HEK293T (cell line): ENCODE measurements around the gene CRTAC1.

Source experiments
- ARNT ChIP-seq: fragments of 450-650 bp; IDR thresholded peaks from 2 replicates; pipeline ENCODE4 v1.6.1; 2017; ENCODE audit warnings: mild to moderate bottlenecking
- BHLHE40 ChIP-seq: fragments of 450-650 bp; IDR thresholded peaks from 2 replicates; pipeline ENCODE4 v1.6.1; 2016; ENCODE audit warnings: mild to moderate bottlenecking, moderate library complexity, borderline replicate concordance
- CTBP1 ChIP-seq: fragments of 450-650 bp; IDR thresholded peaks from 2 replicates; pipeline ENCODE4 v1.6.1; 2016; ENCODE audit warnings: borderline replicate concordance
- ELF4 ChIP-seq: fragments of 450-650 bp; IDR thresholded peaks from 2 replicates; pipeline ENCODE4 v1.6.1; 2017; ENCODE audit warnings: antibody characterized with exemption
- FOXA1 ChIP-seq: fragments of 450-650 bp; IDR thresholded peaks from 2 replicates; pipeline ENCODE4 v1.6.1; 2016; ENCODE audit warnings: mild to moderate bottlenecking
- FOXK2 ChIP-seq: fragments of 450-650 bp; IDR thresholded peaks from 2 replicates; pipeline ENCODE4 v1.6.1; 2016; ENCODE audit warnings: mild to moderate bottlenecking
- FOXM1 ChIP-seq: fragments of 450-650 bp; IDR thresholded peaks from 2 replicates; pipeline ENCODE4 v1.6.1; 2017; ENCODE audit warnings: mild to moderate bottlenecking, borderline replicate concordance
- HDGF ChIP-seq: fragments of 450-650 bp; IDR thresholded peaks from 2 replicates; pipeline ENCODE4 v1.6.1; 2017; ENCODE audit warnings: antibody characterized with exemption, borderline replicate concordance
- L3MBTL2 ChIP-seq: fragments of 450-650 bp; conservative IDR thresholded peaks from 2 replicates; pipeline ENCODE4 v1.6.1; 2016; ENCODE audit warnings: mild to moderate bottlenecking
- LEF1 ChIP-seq: fragments of 450-650 bp; IDR thresholded peaks from 2 replicates; pipeline ENCODE4 v1.6.1; 2017; ENCODE audit warnings: mild to moderate bottlenecking, borderline replicate concordance
- SP1 ChIP-seq: fragments of 450-650 bp; IDR thresholded peaks from 2 replicates; pipeline ENCODE4 v1.6.1; 2017
- SUZ12 ChIP-seq: fragments of 450-650 bp; IDR thresholded peaks from 2 replicates; pipeline ENCODE4 v1.6.1; 2016; ENCODE audit warnings: mild to moderate bottlenecking
- TARDBP ChIP-seq: fragments of 450-650 bp; IDR thresholded peaks from 2 replicates; pipeline ENCODE4 v1.6.1; 2016

DNA sequence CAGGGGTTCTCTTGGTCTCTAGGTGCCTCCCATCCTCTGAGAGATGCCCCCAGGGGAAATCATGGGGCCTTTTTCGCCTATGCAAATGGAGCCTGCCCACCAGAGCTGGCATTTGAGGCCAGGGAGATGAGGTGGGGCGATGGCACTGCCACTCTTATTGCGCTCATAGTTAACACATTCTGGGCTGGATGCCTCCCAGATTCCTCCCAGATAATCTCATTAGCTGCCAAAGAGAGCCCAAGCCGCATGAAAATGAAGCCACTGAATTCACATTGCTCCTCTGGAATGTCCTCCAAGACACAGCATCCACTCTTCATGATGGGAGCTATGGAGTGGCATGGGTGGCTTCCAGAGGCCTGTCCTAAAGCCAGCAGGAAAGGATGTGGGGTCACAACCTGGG, 119.8 kb downstream of the CRTAC1 start:
- TF ChIP-seq SP1 (no peak), ARNT (no peak), CTBP1 (no peak), FOXA1 (no peak), BHLHE40 (no peak), TARDBP (no peak), FOXK2 (no peak), FOXM1 (no peak), L3MBTL2 (no peak), LEF1 (no peak), ELF4 (no peak), SUZ12 (no peak), HDGF (no peak)
